ENCODE measurements around the gene TM4SF18. TPM values are rescaled to one million over a fixed set of nuclear protein-coding genes. Genes with fewer than 3 reads are reported as not detected.

Gene TM4SF18
- total and polyA plus RNA-seq, 4 experiments from 2014 or later, result not detected

DNA sequence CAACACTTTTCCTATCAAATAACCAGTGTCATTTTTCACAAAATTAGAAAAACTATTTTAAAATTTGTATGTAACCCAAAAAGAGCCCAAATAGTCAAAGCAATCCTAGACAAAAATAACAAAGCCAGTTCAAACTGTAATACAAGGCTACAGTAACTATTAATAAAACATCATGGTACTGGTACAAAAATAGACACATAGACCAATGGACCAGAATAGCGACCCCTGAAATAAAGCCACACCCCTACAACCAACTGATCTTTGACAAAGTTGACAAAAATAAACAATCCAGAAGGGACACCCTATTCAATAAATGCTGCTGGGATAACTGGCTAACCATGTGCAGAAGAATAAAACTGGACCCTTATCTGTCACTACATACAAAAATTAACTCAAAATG is 19.9 kb downstream of the TM4SF18 start:
- Histone ChIP-seq H3K27me3 (ENCODE audit: insufficient read depth, low read length) (no peaks in the 10 kb centered on the region), H3K9me3 (ENCODE audit: control insufficient read depth in 1 of 2, low read length in 2 of 2) (no peaks in the 10 kb centered on the region), H3K4me3 (ENCODE audit: low read length in 2 of 2) (no peak overlapping the region), H3K4me1 (ENCODE audit: insufficient read depth, low read length) (no peaks in the 10 kb centered on the region), H3K36me3 (ENCODE audit: insufficient read depth, low read length) (no peaks in the 10 kb centered on the region), H3K27ac (ENCODE audit: low read depth, low read length) (no peak overlapping the region)
- no peaks in the 10 kb centered on the region for H3K4me1 Mint-ChIP-seq
- H3K36me3 Mint-ChIP-seq, result no peaks in the 10 kb centered on the region
- H3K9me3 Mint-ChIP-seq, result peaks cover 0 to 6% (median 0%) of the 10 kb centered on the region in 8 donors
- DNase-seq, result no peak
- H3K27ac Mint-ChIP-seq, result no peak overlapping the region
- ChIA-PET CTCF (ENCODE audit: partially characterized antibody) (no interaction called here), POLR2A (ENCODE audit: partially characterized antibody) (no interaction called here)
- intact Hi-C loops (cut with micrococcal nuclease), result no loop called here
- H3K4me3 Mint-ChIP-seq, result no peak overlapping the region
- peaks cover 18 to 23% of the 10 kb centered on the region in 2 donors for H3K27me3 Mint-ChIP-seq

- H3K4me3 Mint-ChIP-seq, result no peak overlapping the region
- CTCF ChIA-PET (ENCODE audit: partially characterized antibody), result interaction anchor here (1.8 kb wide), 1 partner anchor 15 kb away, joined by 5 read pairs; no protein-coding TSS in a partner anchor
- H3K27me3 Mint-ChIP-seq, result peaks cover 16 to 27% of the 10 kb centered on the region in 2 donors
- no peaks in the 10 kb centered on the region for H3K4me1 Mint-ChIP-seq
- Histone ChIP-seq H3K27ac (ENCODE audit: low read depth, low read length) (no peak overlapping the region), H3K4me3 (ENCODE audit: low read length in 2 of 2) (no peak overlapping the region), H3K27me3 (ENCODE audit: insufficient read depth, low read length) (no peaks in the 10 kb centered on the region), H3K9me3 (ENCODE audit: control insufficient read depth in 1 of 2, low read length in 2 of 2) (no peaks in the 10 kb centered on the region), H3K36me3 (ENCODE audit: insufficient read depth, low read length) (no peaks in the 10 kb centered on the region), H3K4me1 (ENCODE audit: insufficient read depth, low read length) (no peaks in the 10 kb centered on the region)
- no peaks in the 10 kb centered on the region for H3K36me3 Mint-ChIP-seq
- peaks cover 0 to 6% (median 0%) of the 10 kb centered on the region in 8 donors for H3K9me3 Mint-ChIP-seq
- intact Hi-C loops (cut with micrococcal nuclease), result no loop called here
- POLR2A ChIA-PET (ENCODE audit: partially characterized antibody), result interaction anchor here (0.6 kb wide), 1 partner anchor 164 kb away, joined by 3 read pairs; no protein-coding TSS in a partner anchor
- no peak for DNase-seq
- no peak overlapping the region for H3K27ac Mint-ChIP-seq
These were observed 22.5 kb downstream of the TM4SF18 start for GRCh38 chr3:149310796-149311534.

GRCh38 chr3:149307435-149307783 is 26.0 kb downstream of the TM4SF18 start:
- Histone ChIP-seq H3K36me3 (ENCODE audit: insufficient read depth, low read length) (no peaks in the 10 kb centered on the region), H3K9me3 (ENCODE audit: control insufficient read depth in 1 of 2, low read length in 2 of 2) (no peaks in the 10 kb centered on the region), H3K4me3 (ENCODE audit: low read length in 2 of 2) (no peak overlapping the region), H3K27ac (ENCODE audit: low read depth, low read length) (no peak overlapping the region), H3K4me1 (ENCODE audit: insufficient read depth, low read length) (no peaks in the 10 kb centered on the region), H3K27me3 (ENCODE audit: insufficient read depth, low read length) (no peaks in the 10 kb centered on the region)
- H3K4me1 Mint-ChIP-seq, result no peaks in the 10 kb centered on the region
- H3K36me3 Mint-ChIP-seq, result no peaks in the 10 kb centered on the region
- no peak for DNase-seq
- intact Hi-C loops (cut with micrococcal nuclease), result no loop called here
- H3K9me3 Mint-ChIP-seq, result no peaks in the 10 kb centered on the region
- peaks cover 14 to 18% of the 10 kb centered on the region in 2 donors for H3K27me3 Mint-ChIP-seq
- no peak overlapping the region for H3K4me3 Mint-ChIP-seq
- H3K27ac Mint-ChIP-seq, result peak overlapping the region in 1 of 7 donors; percentile 45
- ChIA-PET CTCF (ENCODE audit: partially characterized antibody) (no interaction called here), POLR2A (ENCODE audit: partially characterized antibody) (no interaction called here)

DNA sequence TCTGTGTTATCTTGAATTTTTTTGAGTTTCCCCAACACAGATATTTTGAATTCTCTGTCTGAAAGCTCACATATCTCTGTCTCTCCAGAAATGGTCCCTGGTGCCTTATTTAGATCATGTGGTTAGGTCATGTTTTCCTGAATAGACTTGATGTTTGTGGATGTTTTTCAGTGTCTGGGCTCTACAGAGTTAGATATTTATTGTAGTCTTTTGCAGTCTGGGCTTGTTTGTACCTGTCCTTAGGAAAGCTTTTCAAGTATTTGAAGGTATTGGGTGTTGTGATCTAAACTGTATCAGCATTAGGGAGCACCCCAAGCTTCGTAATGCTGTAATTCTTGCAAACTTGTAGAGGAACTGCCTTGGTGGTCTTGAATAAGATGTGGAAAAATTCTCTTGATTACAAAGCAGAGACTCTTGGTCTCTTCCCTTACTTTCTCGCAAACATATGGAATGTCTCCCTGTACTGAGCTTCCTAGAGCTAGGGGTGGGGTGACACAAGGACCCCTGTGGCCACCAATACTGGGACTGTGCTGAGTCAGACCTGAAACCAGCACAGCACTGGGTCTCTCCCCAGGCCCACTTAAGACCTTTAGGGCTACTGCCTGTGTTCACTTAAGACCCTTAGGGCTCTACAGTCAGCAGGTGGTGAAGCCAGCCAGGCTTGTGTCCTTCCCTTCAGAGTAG is 26.5 kb downstream of the TM4SF18 start:
- Mint-ChIP-seq H3K27ac (no peak overlapping the region), H3K4me3 (no peak overlapping the region), H3K9me3 (no peaks in the 10 kb centered on the region), H3K4me1 (no peaks in the 10 kb centered on the region), H3K27me3 (peaks cover 11 to 14% of the 10 kb centered on the region in 2 donors), H3K36me3 (no peaks in the 10 kb centered on the region)
- ChIA-PET POLR2A (ENCODE audit: partially characterized antibody) (no interaction called here), CTCF (ENCODE audit: partially characterized antibody) (interaction anchor here (1.2 kb wide), 1 partner anchor 11 kb away, joined by 3 read pairs; no protein-coding TSS in a partner anchor)
- Histone ChIP-seq H3K4me1 (ENCODE audit: insufficient read depth, low read length) (no peaks in the 10 kb centered on the region), H3K36me3 (ENCODE audit: insufficient read depth, low read length) (no peaks in the 10 kb centered on the region), H3K4me3 (ENCODE audit: low read length in 2 of 2) (no peak overlapping the region), H3K27ac (ENCODE audit: low read depth, low read length) (no peak overlapping the region), H3K9me3 (ENCODE audit: control insufficient read depth in 1 of 2, low read length in 2 of 2) (no peaks in the 10 kb centered on the region), H3K27me3 (ENCODE audit: insufficient read depth, low read length) (no peaks in the 10 kb centered on the region)
- DNase-seq, result no peak
- intact Hi-C loops (cut with micrococcal nuclease), result no loop called here

GRCh38 chr3:149305376-149305775 is 28.1 kb downstream of the TM4SF18 start:
- intact Hi-C loops (cut with micrococcal nuclease), result no loop called here
- no peak overlapping the region for H3K4me3 ChIP-seq (ENCODE audit: low read length in 2 of 2)
- Mint-ChIP-seq H3K9me3 (no peaks in the 10 kb centered on the region), H3K27me3 (peaks cover 7 to 11% of the 10 kb centered on the region in 2 donors), H3K4me1 (peaks cover 0 to 1% (median 0%) of the 10 kb centered on the region in 4 donors), H3K4me3 (no peak overlapping the region), H3K27ac (no peak overlapping the region), H3K36me3 (no peaks in the 10 kb centered on the region)
- POLR2A ChIA-PET (ENCODE audit: partially characterized antibody), result no interaction called here
- no peaks in the 10 kb centered on the region for H3K36me3 ChIP-seq (ENCODE audit: insufficient read depth, low read length)
- no peaks in the 10 kb centered on the region for H3K9me3 ChIP-seq (ENCODE audit: control insufficient read depth in 1 of 2, low read length in 2 of 2)
- CTCF ChIA-PET (ENCODE audit: partially characterized antibody), result no interaction called here
- H3K27me3 ChIP-seq (ENCODE audit: insufficient read depth, low read length), result no peaks in the 10 kb centered on the region
- H3K4me1 ChIP-seq (ENCODE audit: insufficient read depth, low read length), result no peaks in the 10 kb centered on the region
- H3K27ac ChIP-seq (ENCODE audit: low read depth, low read length), result no peak overlapping the region
- no peak for DNase-seq

DNA sequence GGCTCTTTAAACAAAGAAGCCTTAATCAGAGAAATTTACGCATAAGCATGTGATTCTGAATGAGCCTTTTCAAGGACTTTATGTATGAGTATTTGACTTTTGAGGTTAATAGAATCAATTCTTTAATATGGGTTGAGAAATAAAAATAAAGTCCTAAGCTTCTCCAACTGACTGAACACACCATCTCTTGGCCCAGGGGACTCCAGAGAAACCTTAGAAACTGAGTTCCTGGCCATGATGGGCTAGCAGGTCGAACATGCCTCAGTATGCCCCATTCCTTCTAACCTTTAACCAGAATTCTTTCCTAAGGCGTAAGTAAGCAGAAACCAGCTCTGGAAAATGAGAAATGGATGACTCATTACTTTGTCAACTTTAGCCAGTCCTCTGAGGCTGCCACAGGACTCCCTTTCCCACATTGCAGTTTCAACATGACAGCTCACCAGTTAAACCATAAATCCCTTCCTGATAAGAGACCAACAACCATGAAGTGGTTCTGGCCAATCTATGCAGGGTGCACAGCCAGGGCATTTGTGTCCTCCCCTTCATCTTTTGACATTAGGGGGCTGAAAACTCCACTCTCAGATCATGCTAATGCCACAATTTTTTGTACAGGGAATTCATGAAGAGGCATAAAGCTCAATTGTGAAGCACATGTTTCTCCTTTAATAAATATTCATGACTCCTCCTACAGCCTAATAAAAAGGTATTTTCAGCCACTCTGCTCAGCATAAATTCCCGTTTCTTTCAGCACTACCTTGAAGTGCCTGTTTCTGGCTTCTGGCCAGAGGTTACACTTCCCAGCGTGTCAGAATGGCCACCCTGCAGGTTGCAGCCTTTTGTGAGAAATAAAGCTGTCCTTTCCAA is 33.3 kb downstream of the TM4SF18 start:
- no peak overlapping the region for H3K4me3 Mint-ChIP-seq
- H3K9me3 ChIP-seq (ENCODE audit: control insufficient read depth in 1 of 2, low read length in 2 of 2), result no peaks in the 10 kb centered on the region
- H3K27me3 ChIP-seq (ENCODE audit: insufficient read depth, low read length), result no peaks in the 10 kb centered on the region
- H3K9me3 Mint-ChIP-seq, result no peaks in the 10 kb centered on the region
- H3K4me1 ChIP-seq (ENCODE audit: insufficient read depth, low read length), result no peaks in the 10 kb centered on the region
- no peak overlapping the region for H3K27ac Mint-ChIP-seq
- POLR2A ChIA-PET (ENCODE audit: partially characterized antibody), result no interaction called here
- no peak overlapping the region for H3K27ac ChIP-seq (ENCODE audit: low read depth, low read length)
- CTCF ChIA-PET (ENCODE audit: partially characterized antibody), result no interaction called here
- H3K27me3 Mint-ChIP-seq, result peaks cover 4 to 8% of the 10 kb centered on the region in 2 donors
- DNase-seq, result no peak
- H3K4me3 ChIP-seq (ENCODE audit: low read length in 2 of 2), result no peak overlapping the region
- no peaks in the 10 kb centered on the region for H3K36me3 Mint-ChIP-seq
- peaks cover 0 to 4% (median 0%) of the 10 kb centered on the region in 4 donors for H3K4me1 Mint-ChIP-seq
- intact Hi-C loops (cut with micrococcal nuclease), result no loop called here
- no peaks in the 10 kb centered on the region for H3K36me3 ChIP-seq (ENCODE audit: insufficient read depth, low read length)

DNA sequence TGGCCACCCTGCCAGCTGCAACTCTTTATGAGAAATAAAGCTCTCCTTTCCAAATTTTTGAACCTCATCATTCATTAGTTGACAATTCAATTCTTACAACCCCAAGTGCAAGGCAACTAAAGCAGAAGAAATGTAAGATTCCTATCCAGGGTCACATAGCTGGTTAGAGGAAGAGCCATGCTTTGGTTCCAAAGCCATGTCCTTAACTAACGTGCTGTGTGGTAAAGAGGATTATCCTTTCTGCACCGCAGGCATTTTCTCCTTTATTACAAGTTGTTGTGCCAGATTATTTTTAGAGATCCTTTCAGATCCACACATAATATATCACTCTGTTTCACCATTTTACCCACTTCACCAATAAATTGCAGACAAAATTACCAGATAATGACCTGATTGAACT is 36.5 kb downstream of the TM4SF18 start:
- Histone ChIP-seq H3K4me1 (ENCODE audit: insufficient read depth, low read length) (no peaks in the 10 kb centered on the region), H3K27me3 (ENCODE audit: insufficient read depth, low read length) (no peaks in the 10 kb centered on the region), H3K4me3 (ENCODE audit: low read length in 2 of 2) (no peak overlapping the region), H3K27ac (ENCODE audit: low read depth, low read length) (no peak overlapping the region), H3K36me3 (ENCODE audit: insufficient read depth, low read length) (no peaks in the 10 kb centered on the region), H3K9me3 (ENCODE audit: control insufficient read depth in 1 of 2, low read length in 2 of 2) (no peaks in the 10 kb centered on the region)
- ChIA-PET POLR2A (ENCODE audit: partially characterized antibody) (no interaction called here), CTCF (ENCODE audit: partially characterized antibody) (interaction anchor here (2.0 kb wide), 1 partner anchor 14 kb away, joined by 5 read pairs; no protein-coding TSS in a partner anchor)
- no peak overlapping the region for H3K4me3 Mint-ChIP-seq
- intact Hi-C loops (cut with micrococcal nuclease), result no loop called here
- H3K4me1 Mint-ChIP-seq, result peaks cover 0 to 4% (median 0%) of the 10 kb centered on the region in 4 donors
- no peak for DNase-seq
- H3K9me3 Mint-ChIP-seq, result no peaks in the 10 kb centered on the region
- H3K27ac Mint-ChIP-seq, result no peak overlapping the region
- H3K27me3 Mint-ChIP-seq, result peaks cover 2 to 4% of the 10 kb centered on the region in 2 donors
- no peaks in the 10 kb centered on the region for H3K36me3 Mint-ChIP-seq

Data from CD4-positive, alpha-beta memory T cell (primary cell).